ENCODE measurements around the gene SETD1A.

The SETD1A gene

GRCh38 chr16:30957456-30958174, at the start of gene SETD1A:
Gene SETD1A, plus strand, starts transcription at chr16:30957754. Its CDS starts 978 bp downstream, at chr16:30958732.
- DNase-seq (ENCODE audit: low spot score): peak; percentile 98

GRCh38 chr16:30910427-30911029, 47.0 kb upstream of the SETD1A start:
- DNase-seq (ENCODE audit: low spot score): no peak

DNA sequence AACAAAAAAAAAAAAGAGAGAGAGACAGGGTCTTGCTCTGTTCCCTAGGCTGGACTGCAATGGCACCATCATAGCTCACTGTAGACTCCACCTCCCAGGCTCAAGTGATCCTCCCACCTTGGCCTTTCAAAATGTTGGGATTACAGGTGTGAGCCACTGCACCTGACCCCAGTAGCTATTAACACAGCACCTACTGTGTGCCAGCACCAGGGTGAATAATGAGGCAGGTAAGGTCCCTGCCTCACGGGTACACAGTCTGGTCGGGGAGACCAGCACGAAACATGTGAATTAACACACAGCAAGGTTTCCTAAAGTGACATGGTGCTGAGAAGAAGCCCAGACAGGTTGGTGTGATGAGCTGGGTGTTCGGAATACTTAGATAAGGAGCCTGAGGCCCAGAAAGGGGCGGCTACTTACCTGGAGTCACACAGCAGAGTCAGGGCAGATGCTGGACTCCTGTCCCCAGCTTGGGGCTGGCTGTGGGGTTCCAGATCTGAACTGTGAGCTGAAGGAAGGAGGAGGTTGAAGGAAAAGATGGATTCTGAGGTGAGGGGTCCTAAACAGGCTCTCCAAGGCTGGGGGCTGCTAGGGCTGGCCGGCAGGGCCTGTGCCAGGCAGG, 44.7 kb upstream of the SETD1A start:
- DNase-seq (ENCODE audit: low spot score): no peak

DNA sequence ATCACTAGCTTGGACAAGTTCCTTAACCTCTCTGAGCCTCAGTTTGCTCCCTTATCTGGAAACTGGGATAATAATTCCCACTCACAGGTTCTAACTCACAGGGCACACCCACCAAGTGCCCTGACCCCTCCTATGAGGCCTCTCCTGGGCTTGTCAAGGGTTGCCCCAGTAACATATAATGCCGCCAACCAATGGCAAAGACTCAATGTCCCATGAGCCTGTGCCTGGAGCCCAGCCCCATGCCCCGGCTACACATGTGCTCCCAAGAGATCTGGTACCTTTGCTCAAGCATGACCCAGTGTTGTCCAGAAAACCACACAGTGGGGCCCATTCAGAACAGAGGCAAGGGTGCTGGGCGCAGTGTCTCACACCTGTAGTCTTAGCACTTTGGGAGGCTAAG, 42.7 kb upstream of the SETD1A start:
- DNase-seq (ENCODE audit: low spot score): no peak

- DNase-seq (ENCODE audit: low spot score): no peak
These were observed 38.9 kb upstream of the SETD1A start for GRCh38 chr16:30918614-30919013.

GRCh38 chr16:30920891-30921290, 36.7 kb upstream of the SETD1A start:
- no peak for DNase-seq (ENCODE audit: low spot score)

DNA sequence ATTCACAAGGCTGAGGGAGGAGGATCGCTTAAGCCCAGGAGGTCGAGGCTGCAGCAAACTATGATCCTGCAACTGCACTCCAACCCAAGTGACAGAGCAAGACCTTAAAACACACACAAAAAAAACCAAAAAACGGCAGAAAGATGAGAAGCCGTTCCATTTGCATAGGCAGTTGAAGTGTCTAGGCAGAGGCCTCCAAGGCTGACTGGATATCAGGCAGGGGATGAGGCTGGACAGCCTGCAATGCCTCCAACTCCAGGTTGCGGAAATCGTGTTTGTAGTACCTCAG, 36.2 kb upstream of the SETD1A start:
- DNase-seq (ENCODE audit: low spot score): no peak

DNA sequence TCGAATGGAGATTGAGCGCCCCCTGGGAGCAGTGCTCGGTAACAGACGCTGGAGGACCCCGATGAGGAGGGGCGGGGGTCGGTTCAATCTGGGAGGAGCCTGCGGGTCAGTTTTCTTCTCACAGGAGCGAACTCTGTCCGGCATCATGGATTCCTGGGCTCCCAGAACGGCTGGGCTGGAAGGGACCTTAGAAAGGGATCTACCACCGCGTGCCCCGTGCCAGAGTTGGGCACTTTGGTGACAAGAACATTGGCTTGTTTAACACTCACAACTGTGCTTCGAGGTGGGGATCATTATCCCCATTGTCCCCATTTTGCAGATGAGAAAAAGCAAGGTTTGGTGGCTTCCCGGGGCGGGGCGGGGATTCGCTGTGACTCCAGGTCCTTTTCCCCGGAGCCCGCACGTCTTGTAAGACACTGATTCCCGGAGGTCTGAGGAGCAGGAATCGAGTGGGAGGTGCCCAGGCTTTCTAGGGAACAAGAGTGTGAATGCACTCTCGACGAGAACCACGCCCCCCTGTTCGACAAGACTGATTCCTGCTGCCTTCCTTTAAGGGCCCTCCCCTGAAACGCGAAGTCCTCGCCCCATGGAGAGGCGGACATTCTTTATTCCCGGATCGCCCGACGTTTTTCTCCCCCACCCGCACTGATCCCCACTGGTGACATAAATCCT, 35.7 kb upstream of the SETD1A start:
- peak; percentile 85 for DNase-seq (ENCODE audit: low spot score)

DNA sequence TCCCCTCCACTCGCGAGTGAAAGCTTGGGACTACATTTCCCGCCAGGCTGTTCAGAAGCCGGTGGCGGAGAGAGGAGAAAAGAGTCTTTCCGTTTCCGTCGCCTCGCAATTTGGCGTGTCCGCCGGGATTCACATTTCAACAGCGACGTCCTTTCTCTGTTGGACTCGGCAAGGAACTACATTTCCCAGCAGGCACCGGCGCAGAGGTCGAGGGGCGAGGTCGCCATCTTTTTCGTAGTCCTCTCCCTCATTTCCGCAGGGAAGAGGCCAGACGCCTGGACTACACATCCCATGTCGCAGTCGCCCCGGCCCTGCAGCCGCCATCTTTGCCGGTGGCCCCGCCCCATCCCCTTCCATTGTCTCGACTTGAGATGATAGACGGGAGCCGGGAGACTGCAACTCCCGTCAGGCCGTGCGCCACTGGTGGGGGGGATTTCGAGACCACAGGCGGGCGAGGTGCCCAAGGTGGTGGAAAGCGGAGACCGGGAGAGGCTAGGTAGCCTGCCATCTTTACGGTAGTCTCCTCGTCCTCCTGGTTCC, 35.1 kb upstream of the SETD1A start:
- peak; percentile 95 for DNase-seq (ENCODE audit: low spot score)

- peak; percentile 97 for DNase-seq (ENCODE audit: low spot score)
These were observed 34.5 kb upstream of the SETD1A start for GRCh38 chr16:30922960-30923535.

GRCh38 chr16:30923554-30924075, 33.9 kb upstream of the SETD1A start, which contains the start of gene FBXL19:
Gene FBXL19, plus strand, starts transcription at chr16:30923572. Its CDS starts 2,183 bp downstream, at chr16:30925755.
- peak; percentile 26 for DNase-seq (ENCODE audit: low spot score)

DNA sequence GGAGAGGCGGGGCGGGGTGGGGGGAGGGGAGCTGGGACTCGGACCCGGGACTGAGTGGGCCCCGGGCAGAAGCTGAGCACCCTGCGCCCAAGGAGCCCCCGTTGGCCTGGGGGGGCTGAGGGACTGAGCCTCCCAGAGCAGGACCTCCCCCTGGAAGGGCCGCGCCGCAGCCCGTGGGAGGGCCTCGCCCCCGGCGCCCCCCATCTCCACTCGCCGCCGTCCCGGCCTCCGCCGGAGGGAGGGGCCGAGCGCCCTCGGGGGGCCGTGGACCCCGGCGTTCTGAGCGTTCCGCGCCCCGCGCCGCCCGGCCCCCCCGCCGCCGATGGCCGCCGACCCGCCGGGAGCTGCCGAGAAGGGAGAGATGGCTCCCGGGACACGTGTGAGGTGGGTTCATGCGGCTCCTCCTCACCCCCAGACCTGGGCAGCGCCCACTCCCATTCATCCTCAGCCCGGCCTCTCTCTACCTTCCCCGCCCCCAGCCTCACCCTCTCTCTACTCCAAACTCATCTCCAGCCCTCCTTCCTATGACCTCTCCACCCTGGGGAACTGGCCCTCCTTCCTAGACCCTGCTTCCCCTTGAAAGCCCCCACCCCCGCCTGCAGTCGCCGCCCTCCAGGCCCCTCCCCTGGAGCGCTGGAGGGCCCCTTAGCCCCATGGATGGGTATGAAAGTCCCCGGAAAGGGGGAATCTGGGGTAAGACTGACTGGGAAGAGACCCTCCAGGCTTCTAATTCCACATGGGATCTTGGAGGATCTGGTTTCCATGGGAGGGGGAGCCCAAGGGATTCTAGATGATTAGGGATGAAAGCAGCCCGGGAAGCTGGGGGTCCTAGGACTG, 33.3 kb upstream of the SETD1A start:
- peak; percentile 33 for DNase-seq (ENCODE audit: low spot score)

GRCh38 chr16:30924913-30925631, 32.5 kb upstream of the SETD1A start:
- DNase-seq (ENCODE audit: low spot score): no peak

GRCh38 chr16:30925632-30925987, 31.9 kb upstream of the SETD1A start:
- DNase-seq (ENCODE audit: low spot score): no peak

DNA sequence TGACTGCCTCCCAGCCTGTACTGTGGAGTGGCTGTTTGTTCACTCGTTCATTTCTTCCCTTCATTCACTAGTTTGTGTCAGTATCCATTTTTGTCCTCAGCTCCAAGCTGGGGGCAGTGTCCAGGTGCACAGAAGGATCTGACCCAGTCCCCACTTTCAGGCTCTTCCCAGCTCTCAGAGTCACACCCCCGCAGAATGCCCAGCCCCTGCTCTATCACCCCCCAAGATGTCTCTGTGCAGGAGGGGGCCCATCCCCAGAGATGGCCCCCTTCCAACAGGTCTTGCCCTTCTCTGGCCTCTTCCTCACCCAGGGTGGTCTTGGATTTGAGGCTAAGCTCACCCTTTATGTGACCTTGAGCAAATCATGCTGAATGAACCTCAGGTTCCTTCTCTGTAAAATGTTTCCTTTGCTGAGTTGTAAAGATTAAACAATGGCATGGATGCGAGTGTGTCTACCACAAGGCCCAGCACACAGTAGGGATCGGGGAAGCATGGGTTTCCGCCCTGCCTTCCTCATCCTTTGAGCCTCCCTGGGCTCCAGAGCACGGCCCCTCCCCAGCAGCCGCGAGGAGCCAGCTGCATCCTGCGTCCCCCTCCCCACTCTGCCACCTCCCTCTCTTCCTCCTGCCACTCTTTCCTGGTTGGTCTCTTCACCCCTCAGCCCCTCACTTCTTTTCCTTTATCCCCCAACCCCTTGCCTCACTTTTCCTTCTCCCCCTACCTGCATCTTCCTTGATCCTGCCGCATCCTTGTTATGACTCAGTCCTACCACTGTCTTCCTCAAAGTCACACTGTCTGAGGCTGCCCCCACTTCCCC, 31.4 kb upstream of the SETD1A start:
- DNase-seq (ENCODE audit: low spot score): no peak

GRCh38 chr16:30926937-30927788, 30.4 kb upstream of the SETD1A start:
- DNase-seq (ENCODE audit: low spot score): no peak

- DNase-seq (ENCODE audit: low spot score): peak; percentile 47
These were observed 29.7 kb upstream of the SETD1A start for GRCh38 chr16:30927789-30928378.

DNA sequence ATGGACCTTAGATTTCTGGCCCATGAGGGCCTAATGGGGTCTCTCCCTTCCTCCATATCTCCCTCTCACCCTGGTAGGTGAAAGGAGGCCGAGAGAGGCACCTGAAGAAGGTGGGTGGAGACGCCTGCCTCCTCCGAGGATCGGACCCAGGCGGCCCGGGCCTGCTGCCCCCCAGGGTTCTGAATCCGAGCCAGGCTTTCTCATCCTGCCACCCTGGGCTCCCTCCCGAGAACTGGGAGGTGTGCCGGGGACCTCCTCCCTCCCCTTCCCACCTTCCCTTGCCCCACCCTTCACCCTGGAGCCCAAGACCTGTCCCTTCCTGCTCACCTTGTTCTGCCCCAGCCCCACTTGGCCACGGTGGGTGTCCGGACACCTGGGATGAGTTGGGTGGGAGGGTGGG, 29.2 kb upstream of the SETD1A start:
- no peak for DNase-seq (ENCODE audit: low spot score)
